GM12891 (cell line): ENCODE results near the gene HAUS2.

Source experiments
- PAX5 ChIP-seq: IDR thresholded peaks from 2 replicates; pipeline ENCODE4 v1.6.1; 2011; ENCODE audit warnings: low read length, moderate library complexity, mild to moderate bottlenecking; ENCODE audit not compliant: insufficient read depth, severe bottlenecking
- POLR2A ChIP-seq: IDR thresholded peaks from 2 replicates; pipeline ENCODE4 v1.6.1; 2011; ENCODE audit warnings: low read depth, low read length, control low read depth
- POLR2AphosphoS5 ChIP-seq: IDR thresholded peaks from 2 replicates; pipeline ENCODE4 v1.6.1; 2011; ENCODE audit warnings: low read depth, low read length, control low read depth
- POU2F2 ChIP-seq: IDR thresholded peaks from 2 replicates; pipeline ENCODE4 v1.6.1; 2011; ENCODE audit warnings: low read depth, mild to moderate bottlenecking, control low read depth, low read length, moderate library complexity
- TAF1 ChIP-seq: IDR thresholded peaks from 2 replicates; pipeline ENCODE4 v1.6.1; 2011; ENCODE audit warnings: low read depth, low read length, control low read depth

DNA sequence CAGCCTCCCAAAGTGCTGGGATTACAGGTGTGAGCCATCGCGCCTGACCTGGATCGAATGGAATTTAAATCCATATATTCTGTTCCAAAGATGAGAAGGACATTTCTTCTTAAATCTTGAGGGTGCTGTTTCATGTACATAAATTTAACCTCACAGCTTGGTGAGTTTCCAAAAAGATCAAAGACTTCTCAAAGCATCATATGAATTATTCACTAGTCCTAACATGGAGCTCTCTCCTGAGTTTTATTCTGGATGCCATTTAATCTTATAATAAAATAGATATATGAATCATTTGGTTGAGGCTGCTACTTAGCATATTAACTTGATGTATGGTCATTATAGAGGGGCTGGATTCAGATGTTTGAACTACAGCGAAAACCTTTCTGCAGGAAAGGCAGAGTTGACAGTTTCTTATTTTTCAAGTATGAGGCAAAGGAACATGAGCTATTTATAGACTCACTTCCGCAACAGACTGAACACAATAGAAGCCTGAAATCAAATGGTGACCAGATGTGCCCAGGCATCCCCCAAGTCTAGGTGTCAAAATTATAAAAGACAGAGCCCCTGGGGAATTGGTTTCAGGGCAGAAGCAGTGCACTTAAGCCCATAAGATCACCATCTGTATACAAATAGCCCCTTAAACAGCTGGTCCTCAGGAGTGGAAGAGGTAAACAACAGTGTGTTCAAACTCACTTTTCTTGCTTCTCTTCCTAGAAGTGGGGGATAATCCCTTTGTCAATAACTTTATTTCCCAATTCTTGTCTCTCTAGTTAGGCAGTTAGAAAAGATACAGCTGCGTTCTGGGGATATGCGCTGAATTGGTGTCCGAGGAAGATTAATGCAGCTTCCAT, 56.5 kb downstream of the HAUS2 start:
- TF ChIP-seq POLR2A (no peak), TAF1 (no peak), POLR2AphosphoS5 (no peak), PAX5 (no peak), POU2F2 (no peak)
